H1 (cell line): ENCODE results near the gene ZHX3. TPM values are rescaled to one million over a fixed set of nuclear protein-coding genes. Genes with fewer than 3 reads are reported as not detected.

Experiments
- GABPA ChIP-seq: IDR thresholded peaks from 2 replicates; pipeline ENCODE4 v1.6.1; 2011; ENCODE audit warnings: mild to moderate bottlenecking, low read length, moderate library complexity, borderline replicate concordance; ENCODE audit not compliant: insufficient read depth
- polyA plus RNA-seq, 7 experiments: library from polyadenylated mRNA; depleted of rRNA in 3 of 7; stranded (reverse) in 5 of 7; unstranded in 2 of 7; fragments of >200 nt in 5 of 7; fragments of 200-250 nt in 2 of 7; gene quantifications; 1 replicate in 5 of 7; 2 replicates in 1 of 7; 4 replicates in 1 of 7; pipeline versions ENCODE4 v1.2.1 to v1.2.3, GENCODE V29; 2011 to 2013; ENCODE audit warnings: missing spikeins in 2 of 7, mixed read lengths in 2 of 7
- total RNA-seq: library from RNA; stranded (reverse); fragmentation: NEBNext Ultra II Directional; extraction: Animal tissue kit (Norgen Biotek cat#: 25700); gene quantifications from 2 replicates; pipeline ENCODE4 v1.2.1, GENCODE V29; 2021
- TF ChIP-seq, protein P1 (sequence below): fragments of 300-600 bp; sonication (generic); IDR thresholded peaks from 2 replicates; pipeline ENCODE4 v1.7.1; 2012; ENCODE audit warnings: low read length, moderate library complexity, mild to moderate bottlenecking, inconsistent platforms; ENCODE audit not compliant: insufficient replicate concordance

ZHX3 gene
- total and polyA plus RNA-seq, 2 of the 8 experiments (the other 6 are each of a cell fraction or from before 2014, with no cell fraction given) = 1.00 to 7.8 TPM

DNA sequence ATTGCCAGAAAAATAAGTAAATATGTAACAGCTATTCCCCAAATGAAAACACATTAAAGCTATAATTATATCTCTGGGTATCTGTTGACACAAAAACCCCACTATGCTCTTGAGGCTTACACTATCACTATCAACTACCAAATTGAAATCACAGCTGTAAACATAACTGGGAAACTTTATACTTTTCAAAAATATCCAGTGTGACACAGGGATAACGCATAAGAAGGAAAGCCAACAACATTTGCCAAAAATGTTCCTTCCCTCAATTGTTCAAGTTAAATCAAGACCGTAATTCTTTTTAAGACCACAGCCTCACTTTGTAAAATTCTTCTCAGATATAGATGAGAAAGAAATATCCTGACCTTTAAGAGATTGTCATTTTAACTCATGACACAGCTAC, 3.1 kb downstream of the ZHX3 start (continued):
- TF ChIP-seq, protein P1, sequence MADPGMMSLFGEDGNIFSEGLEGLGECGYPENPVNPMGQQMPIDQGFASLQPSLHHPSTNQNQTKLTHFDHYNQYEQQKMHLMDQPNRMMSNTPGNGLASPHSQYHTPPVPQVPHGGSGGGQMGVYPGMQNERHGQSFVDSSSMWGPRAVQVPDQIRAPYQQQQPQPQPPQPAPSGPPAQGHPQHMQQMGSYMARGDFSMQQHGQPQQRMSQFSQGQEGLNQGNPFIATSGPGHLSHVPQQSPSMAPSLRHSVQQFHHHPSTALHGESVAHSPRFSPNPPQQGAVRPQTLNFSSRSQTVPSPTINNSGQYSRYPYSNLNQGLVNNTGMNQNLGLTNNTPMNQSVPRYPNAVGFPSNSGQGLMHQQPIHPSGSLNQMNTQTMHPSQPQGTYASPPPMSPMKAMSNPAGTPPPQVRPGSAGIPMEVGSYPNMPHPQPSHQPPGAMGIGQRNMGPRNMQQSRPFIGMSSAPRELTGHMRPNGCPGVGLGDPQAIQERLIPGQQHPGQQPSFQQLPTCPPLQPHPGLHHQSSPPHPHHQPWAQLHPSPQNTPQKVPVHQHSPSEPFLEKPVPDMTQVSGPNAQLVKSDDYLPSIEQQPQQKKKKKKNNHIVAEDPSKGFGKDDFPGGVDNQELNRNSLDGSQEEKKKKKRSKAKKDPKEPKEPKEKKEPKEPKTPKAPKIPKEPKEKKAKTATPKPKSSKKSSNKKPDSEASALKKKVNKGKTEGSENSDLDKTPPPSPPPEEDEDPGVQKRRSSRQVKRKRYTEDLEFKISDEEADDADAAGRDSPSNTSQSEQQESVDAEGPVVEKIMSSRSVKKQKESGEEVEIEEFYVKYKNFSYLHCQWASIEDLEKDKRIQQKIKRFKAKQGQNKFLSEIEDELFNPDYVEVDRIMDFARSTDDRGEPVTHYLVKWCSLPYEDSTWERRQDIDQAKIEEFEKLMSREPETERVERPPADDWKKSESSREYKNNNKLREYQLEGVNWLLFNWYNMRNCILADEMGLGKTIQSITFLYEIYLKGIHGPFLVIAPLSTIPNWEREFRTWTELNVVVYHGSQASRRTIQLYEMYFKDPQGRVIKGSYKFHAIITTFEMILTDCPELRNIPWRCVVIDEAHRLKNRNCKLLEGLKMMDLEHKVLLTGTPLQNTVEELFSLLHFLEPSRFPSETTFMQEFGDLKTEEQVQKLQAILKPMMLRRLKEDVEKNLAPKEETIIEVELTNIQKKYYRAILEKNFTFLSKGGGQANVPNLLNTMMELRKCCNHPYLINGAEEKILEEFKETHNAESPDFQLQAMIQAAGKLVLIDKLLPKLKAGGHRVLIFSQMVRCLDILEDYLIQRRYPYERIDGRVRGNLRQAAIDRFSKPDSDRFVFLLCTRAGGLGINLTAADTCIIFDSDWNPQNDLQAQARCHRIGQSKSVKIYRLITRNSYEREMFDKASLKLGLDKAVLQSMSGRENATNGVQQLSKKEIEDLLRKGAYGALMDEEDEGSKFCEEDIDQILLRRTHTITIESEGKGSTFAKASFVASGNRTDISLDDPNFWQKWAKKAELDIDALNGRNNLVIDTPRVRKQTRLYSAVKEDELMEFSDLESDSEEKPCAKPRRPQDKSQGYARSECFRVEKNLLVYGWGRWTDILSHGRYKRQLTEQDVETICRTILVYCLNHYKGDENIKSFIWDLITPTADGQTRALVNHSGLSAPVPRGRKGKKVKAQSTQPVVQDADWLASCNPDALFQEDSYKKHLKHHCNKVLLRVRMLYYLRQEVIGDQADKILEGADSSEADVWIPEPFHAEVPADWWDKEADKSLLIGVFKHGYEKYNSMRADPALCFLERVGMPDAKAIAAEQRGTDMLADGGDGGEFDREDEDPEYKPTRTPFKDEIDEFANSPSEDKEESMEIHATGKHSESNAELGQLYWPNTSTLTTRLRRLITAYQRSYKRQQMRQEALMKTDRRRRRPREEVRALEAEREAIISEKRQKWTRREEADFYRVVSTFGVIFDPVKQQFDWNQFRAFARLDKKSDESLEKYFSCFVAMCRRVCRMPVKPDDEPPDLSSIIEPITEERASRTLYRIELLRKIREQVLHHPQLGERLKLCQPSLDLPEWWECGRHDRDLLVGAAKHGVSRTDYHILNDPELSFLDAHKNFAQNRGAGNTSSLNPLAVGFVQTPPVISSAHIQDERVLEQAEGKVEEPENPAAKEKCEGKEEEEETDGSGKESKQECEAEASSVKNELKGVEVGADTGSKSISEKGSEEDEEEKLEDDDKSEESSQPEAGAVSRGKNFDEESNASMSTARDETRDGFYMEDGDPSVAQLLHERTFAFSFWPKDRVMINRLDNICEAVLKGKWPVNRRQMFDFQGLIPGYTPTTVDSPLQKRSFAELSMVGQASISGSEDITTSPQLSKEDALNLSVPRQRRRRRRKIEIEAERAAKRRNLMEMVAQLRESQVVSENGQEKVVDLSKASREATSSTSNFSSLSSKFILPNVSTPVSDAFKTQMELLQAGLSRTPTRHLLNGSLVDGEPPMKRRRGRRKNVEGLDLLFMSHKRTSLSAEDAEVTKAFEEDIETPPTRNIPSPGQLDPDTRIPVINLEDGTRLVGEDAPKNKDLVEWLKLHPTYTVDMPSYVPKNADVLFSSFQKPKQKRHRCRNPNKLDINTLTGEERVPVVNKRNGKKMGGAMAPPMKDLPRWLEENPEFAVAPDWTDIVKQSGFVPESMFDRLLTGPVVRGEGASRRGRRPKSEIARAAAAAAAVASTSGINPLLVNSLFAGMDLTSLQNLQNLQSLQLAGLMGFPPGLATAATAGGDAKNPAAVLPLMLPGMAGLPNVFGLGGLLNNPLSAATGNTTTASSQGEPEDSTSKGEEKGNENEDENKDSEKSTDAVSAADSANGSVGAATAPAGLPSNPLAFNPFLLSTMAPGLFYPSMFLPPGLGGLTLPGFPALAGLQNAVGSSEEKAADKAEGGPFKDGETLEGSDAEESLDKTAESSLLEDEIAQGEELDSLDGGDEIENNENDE = no peak
- no peak for TF ChIP-seq GABPA
- TF ChIP-seq, all 59 proteins: peak for 0
